H1 (cell line): Measurements from ENCODE around the gene CMIP. TPM values are rescaled to one million over a fixed set of nuclear protein-coding genes. Genes with fewer than 3 reads are reported as not detected.

Source experiments
- ASH2L ChIP-seq: fragments of 200-600, 300-600 bp; sonication (generic); IDR thresholded peaks from one replicate; pipeline ENCODE4 v1.7.1; 2017; ENCODE audit warnings: low read length
- EZH2 ChIP-seq: fragments of 200-600 bp; sonication (generic); IDR thresholded peaks from 2 replicates; pipeline ENCODE4 v1.7.1; 2012; ENCODE audit warnings: low read depth, mild to moderate bottlenecking, moderate library complexity, low read length, inconsistent platforms; ENCODE audit not compliant: severe bottlenecking
- JUND ChIP-seq: IDR thresholded peaks from 2 replicates; pipeline ENCODE4 v1.6.1; 2011; ENCODE audit warnings: mild to moderate bottlenecking, improper control_type of control experiment, low read length
- SUZ12 ChIP-seq: fragments of 200-600 bp; sonication (generic); IDR thresholded peaks from 2 replicates; pipeline ENCODE4 v1.6.1; 2012; ENCODE audit warnings: mild to moderate bottlenecking, inconsistent platforms, low read length, moderate library complexity, mixed read lengths
- polyA plus RNA-seq, 7 experiments: library from polyadenylated mRNA; depleted of rRNA in 3 of 7; stranded (reverse) in 5 of 7; unstranded in 2 of 7; fragments of >200 nt in 5 of 7; fragments of 200-250 nt in 2 of 7; gene quantifications; 1 replicate in 5 of 7; 2 replicates in 1 of 7; 4 replicates in 1 of 7; pipeline versions ENCODE4 v1.2.1 to v1.2.3, GENCODE V29; 2011 to 2013; ENCODE audit warnings: missing spikeins in 2 of 7, mixed read lengths in 2 of 7
- total RNA-seq: library from RNA; stranded (reverse); fragmentation: NEBNext Ultra II Directional; extraction: Animal tissue kit (Norgen Biotek cat#: 25700); gene quantifications from 2 replicates; pipeline ENCODE4 v1.2.1, GENCODE V29; 2021

CMIP gene
- total and polyA plus RNA-seq, 2 of the 8 experiments (the other 6 are each of a cell fraction or from before 2014, with no cell fraction given): 7.9 to 53.2 TPM

DNA sequence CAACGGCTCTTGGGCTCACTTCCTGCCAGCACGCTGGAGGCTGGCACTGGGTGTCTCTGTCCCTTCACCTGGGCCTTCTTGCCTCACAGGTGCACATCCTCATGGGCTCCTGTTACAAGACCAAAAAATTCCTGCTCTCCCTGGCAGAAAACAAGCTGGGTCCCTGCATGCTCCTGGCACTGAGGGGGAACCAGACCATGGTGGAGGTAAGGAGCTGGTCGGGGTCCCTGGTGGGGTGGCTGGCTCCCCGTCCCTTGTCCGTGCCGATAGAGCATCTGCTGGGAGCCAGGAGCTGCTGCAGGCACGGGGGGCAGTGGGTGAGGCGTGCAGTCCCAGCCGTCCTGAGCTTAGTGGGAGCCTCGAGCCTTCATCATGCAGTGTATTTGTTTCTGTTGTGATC lies 255.0 kb downstream of the CMIP start (continued):
- TF ChIP-seq SUZ12 (no peak), EZH2 (no peak), ASH2L (no peak), JUND (no peak)
